PC-3 (cell line): ENCODE results near the gene POGLUT2.

Source experiments
- CTCF ChIP-seq: fragments of 300-600 bp; sonication (generic); conservative IDR thresholded peaks from 2 replicates; pipeline ENCODE4 v1.5.1; 2017; ENCODE audit warnings: antibody characterized with exemption, low read depth, mild to moderate bottlenecking, low read length
- EZH2 ChIP-seq: fragments of 300-600 bp; sonication (generic); IDR thresholded peaks from one replicate; pipeline ENCODE4 v1.6.1; 2017; ENCODE audit warnings: antibody characterized with exemption, mild to moderate bottlenecking, low read length; ENCODE audit not compliant: unreplicated experiment

GRCh38 chr13:102847272-102848234 is 48.8 kb upstream of the POGLUT2 start:
- peak; percentile 71 for TF ChIP-seq CTCF
- TF ChIP-seq EZH2, result no peak
